NCI-H748 (cell line): ENCODE measurements around the gene SLC25A33.
"Not testable (repeated sequence)": the region's sequence is repeated elsewhere in the genome, so short reads cannot be mapped to it uniquely, and the experiment has no call there.

Source experiments
- DNase-seq: peaks from one replicate; lab custom pipeline; 2025; ENCODE audit not compliant: unreplicated experiment; lab: John Stamatoyannopoulos, UW

SLC25A33 gene

GRCh38 chr1:9618909-9619679 is 79.8 kb downstream of the SLC25A33 start:
- DNase-seq: no peak

GRCh38 chr1:9621032-9621431 is 81.8 kb downstream of the SLC25A33 start:
- DNase-seq: no peak

- no peak for DNase-seq
These were observed 84.8 kb downstream of the SLC25A33 start for GRCh38 chr1:9624081-9624480.

- DNase-seq: not testable (repeated sequence)
These were observed 85.8 kb downstream of the SLC25A33 start for GRCh38 chr1:9625030-9625429.

- DNase-seq: no peak
These were observed 86.9 kb downstream of the SLC25A33 start for GRCh38 chr1:9626201-9626608.

- DNase-seq: no peak
These were observed 89.5 kb downstream of the SLC25A33 start for GRCh38 chr1:9628541-9629444.

GRCh38 chr1:9629445-9630201 is 90.4 kb downstream of the SLC25A33 start:
- no peak for DNase-seq

GRCh38 chr1:9630331-9631111 is 91.3 kb downstream of the SLC25A33 start:
- DNase-seq: no peak

GRCh38 chr1:9631613-9632012 is 92.3 kb downstream of the SLC25A33 start:
- no peak for DNase-seq

GRCh38 chr1:9633493-9633892 is 94.2 kb downstream of the SLC25A33 start:
- no peak for DNase-seq

- no peak for DNase-seq
These were observed 95.3 kb downstream of the SLC25A33 start for GRCh38 chr1:9634582-9634981.
